ENCODE results near the gene CXCL16.

CXCL16 gene

GRCh38 chr17:4750606-4751005 lies 10.9 kb upstream of the CXCL16 start:
- no peak for DNase-seq (ENCODE audit: low spot score)

GRCh38 chr17:4748686-4749085 lies 9.0 kb upstream of the CXCL16 start:
- DNase-seq (ENCODE audit: low spot score), result no peak

- DNase-seq (ENCODE audit: low spot score), result no peak
Measured at GRCh38 chr17:4747847-4748246, 8.1 kb upstream of the CXCL16 start.

GRCh38 chr17:4744999-4745969 lies 5.6 kb upstream of the CXCL16 start:
- no peak for DNase-seq (ENCODE audit: low spot score)

GRCh38 chr17:4743898-4744297 lies 4.2 kb upstream of the CXCL16 start:
- no peak for DNase-seq (ENCODE audit: low spot score)

GRCh38 chr17:4743216-4743615 lies 3.5 kb upstream of the CXCL16 start:
- DNase-seq (ENCODE audit: low spot score), result no peak

- DNase-seq (ENCODE audit: low spot score), result no peak
Measured at GRCh38 chr17:4742629-4743028, 2.9 kb upstream of the CXCL16 start.

- DNase-seq (ENCODE audit: low spot score), result no peak
Measured at GRCh38 chr17:4742133-4742532, 2.4 kb upstream of the CXCL16 start.

- DNase-seq (ENCODE audit: low spot score), result no peak
Measured at GRCh38 chr17:4741544-4741943, 1.8 kb upstream of the CXCL16 start.

GRCh38 chr17:4740584-4740983 lies 856 bp upstream of the CXCL16 start:
- no peak for DNase-seq (ENCODE audit: low spot score)

- DNase-seq (ENCODE audit: low spot score), result no peak
Measured at GRCh38 chr17:4740025-4740351, 260 bp upstream of the CXCL16 start.

GRCh38 chr17:4738136-4739121 lies 1.3 kb downstream of the CXCL16 start:
- no peak for DNase-seq (ENCODE audit: low spot score)

- DNase-seq (ENCODE audit: low spot score), result no peak
Measured at GRCh38 chr17:4735876-4736651, 3.7 kb downstream of the CXCL16 start.

- no peak for DNase-seq (ENCODE audit: low spot score)
Measured at GRCh38 chr17:4734857-4735475, 4.8 kb downstream of the CXCL16 start.

- DNase-seq (ENCODE audit: low spot score), result no peak
Measured at GRCh38 chr17:4733073-4733531, 6.6 kb downstream of the CXCL16 start.

GRCh38 chr17:4728124-4728523 lies 11.6 kb downstream of the CXCL16 start:
- DNase-seq (ENCODE audit: low spot score), result no peak

- no peak for DNase-seq (ENCODE audit: low spot score)
Measured at GRCh38 chr17:4725646-4726310, 13.9 kb downstream of the CXCL16 start.

- DNase-seq (ENCODE audit: low spot score), result no peak
Measured at GRCh38 chr17:4724650-4725049, 15.1 kb downstream of the CXCL16 start.

- no peak for DNase-seq (ENCODE audit: low spot score)
Measured at GRCh38 chr17:4722678-4723240, 17.0 kb downstream of the CXCL16 start.

Data from hepatic stellate cell (primary cell).